ENCODE results near the gene HP. TPM values are rescaled to one million over a fixed set of nuclear protein-coding genes. Genes with fewer than 3 reads are reported as not detected.

The HP gene
- total and polyA plus RNA-seq, 2 of the 13 experiments (the other 11 are each of a cell fraction or from before 2014, with no cell fraction given) = 387 to 524 TPM

DNA sequence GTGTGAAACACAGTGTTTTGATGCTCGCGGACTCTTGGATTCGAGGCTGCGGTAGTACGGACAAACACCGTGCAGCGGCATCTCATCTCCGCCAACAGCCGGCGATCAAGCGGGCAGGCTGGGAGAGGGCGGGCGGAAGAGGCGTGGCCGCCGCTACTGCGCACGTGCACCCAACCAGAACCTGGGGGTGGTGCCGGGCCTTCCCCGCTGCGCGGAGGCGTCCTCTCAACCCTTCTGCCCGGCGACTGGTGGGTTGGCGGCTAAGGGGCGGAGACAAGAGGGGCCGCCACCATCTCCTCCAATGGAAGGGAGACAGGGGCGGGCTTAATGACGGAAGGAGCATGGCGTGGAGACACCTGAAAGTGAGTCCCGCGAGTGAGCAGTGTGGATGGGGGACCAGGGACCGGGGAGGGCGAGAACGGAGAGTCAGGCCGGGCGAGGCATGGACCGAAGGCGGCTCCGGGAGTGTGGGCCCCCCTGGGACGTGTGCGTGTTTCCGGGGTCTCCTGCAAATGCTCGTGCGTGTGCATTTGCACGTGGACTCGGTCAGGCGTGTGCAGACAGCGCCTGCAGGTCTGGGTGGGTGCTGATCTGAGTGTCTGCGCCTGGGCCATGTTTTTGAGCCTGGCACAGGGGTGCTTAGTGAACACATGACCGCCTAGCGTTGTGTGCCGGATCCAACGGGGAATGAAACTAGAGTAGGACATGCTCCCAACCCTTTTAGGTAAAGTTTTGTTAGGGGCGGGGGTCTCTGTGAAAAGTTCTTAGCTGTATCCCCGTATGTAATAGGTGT lies 45.7 kb upstream of the HP start, which contains the start of gene DHODH (continued):
- TF ChIP-seq CHCHD3 (CRISPR knock-in tag; IDR thresholded peaks at IDR 0.05) (peak; percentile 92; the same call in 1 of the 2 replicates), SP140L (CRISPR knock-in tag; IDR thresholded peaks at IDR 0.05; ENCODE audit: borderline replicate concordance) (no peak), ZNF280B (CRISPR knock-in tag; IDR thresholded peaks at IDR 0.05; ENCODE audit: borderline replicate concordance) (peak; percentile 95), MEF2D (CRISPR knock-in tag; IDR thresholded peaks at IDR 0.05) (peak; percentile 59; the same call in 1 of the 2 replicates), KLF9 (CRISPR knock-in tag; IDR thresholded peaks at IDR 0.05; ENCODE audit: low read depth) (peak; percentile 57; the same call in 1 of the 2 replicates), ZNF792 (CRISPR knock-in tag; IDR thresholded peaks at IDR 0.05) (no peak), PHB2 (IDR thresholded peaks at IDR 0.05; ENCODE audit: partially characterized antibody) (no peak), SUZ12 (IDR thresholded peaks at IDR 0.05; ENCODE audit: low read depth, low read length) (no peak), ZNF674 (CRISPR knock-in tag; IDR thresholded peaks at IDR 0.05; ENCODE audit: low read depth) (0 out of 2 replicates have a peak, but pooled peaks have one; percentile 53), ZNF20 (CRISPR knock-in tag; IDR thresholded peaks at IDR 0.05) (no peak), ZNF562 (CRISPR knock-in tag; IDR thresholded peaks at IDR 0.05; ENCODE audit: borderline replicate concordance) (no peak), ERF (CRISPR knock-in tag; IDR thresholded peaks at IDR 0.05) (peak; percentile 28; the same call in 1 of the 2 replicates), ZNF777 (CRISPR knock-in tag; IDR thresholded peaks at IDR 0.05) (no peak), ZNF496 (CRISPR knock-in tag; IDR thresholded peaks at IDR 0.05; ENCODE audit: insufficient replicate concordance) (no peak), U2AF2 (IDR thresholded peaks at IDR 0.05; ENCODE audit: low read depth, low read length) (no peak), NR2C2 (CRISPR knock-in tag; IDR thresholded peaks at IDR 0.05; ENCODE audit: borderline replicate concordance) (peak; percentile 58; the same call in 1 of the 2 replicates), ZSCAN12 (CRISPR knock-in tag; IDR thresholded peaks at IDR 0.05) (no peak), ZKSCAN1 (IDR thresholded peaks at IDR 0.05; ENCODE audit: low read length) (no peak), ARID5B (CRISPR knock-in tag; IDR thresholded peaks at IDR 0.05) (peak; percentile 69; the same call in 1 of the 2 replicates), THAP11 (CRISPR knock-in tag; IDR thresholded peaks at IDR 0.05) (peak; percentile 75), TBL1XR1 (IDR thresholded peaks at IDR 0.05; ENCODE audit: borderline replicate concordance, low read length, partially characterized antibody) (no peak)
- TF ChIP-seq, protein P1, sequence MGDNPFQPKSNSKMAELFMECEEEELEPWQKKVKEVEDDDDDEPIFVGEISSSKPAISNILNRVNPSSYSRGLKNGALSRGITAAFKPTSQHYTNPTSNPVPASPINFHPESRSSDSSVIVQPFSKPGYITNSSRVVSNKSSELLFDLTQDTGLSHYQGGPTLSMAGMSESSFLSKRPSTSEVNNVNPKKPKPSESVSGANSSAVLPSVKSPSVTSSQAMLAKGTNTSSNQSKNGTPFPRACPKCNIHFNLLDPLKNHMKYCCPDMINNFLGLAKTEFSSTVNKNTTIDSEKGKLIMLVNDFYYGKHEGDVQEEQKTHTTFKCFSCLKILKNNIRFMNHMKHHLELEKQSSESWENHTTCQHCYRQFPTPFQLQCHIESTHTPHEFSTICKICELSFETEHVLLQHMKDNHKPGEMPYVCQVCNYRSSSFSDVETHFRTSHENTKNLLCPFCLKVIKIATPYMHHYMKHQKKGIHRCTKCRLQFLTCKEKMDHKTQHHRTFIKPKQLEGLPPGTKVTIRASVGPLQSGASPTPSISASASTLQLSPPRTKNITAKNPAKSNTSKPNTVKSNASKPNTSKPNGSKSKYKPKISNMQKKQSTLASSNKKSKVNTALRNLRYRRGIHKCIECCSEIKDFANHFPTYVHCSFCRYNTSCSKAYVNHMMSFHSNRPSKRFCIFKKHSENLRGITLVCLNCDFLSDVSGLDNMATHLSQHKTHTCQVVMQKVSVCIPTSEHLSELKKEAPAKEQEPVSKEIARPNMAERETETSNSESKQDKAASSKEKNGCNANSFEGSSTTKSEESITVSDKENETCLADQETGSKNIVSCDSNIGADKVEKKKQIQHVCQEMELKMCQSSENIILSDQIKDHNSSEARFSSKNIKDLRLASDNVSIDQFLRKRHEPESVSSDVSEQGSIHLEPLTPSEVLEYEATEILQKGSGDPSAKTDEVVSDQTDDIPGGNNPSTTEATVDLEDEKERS (CRISPR knock-in tag; IDR thresholded peaks at IDR 0.05) = peak; percentile 57; the same call in 1 of the 2 replicates

All from HepG2 (cell line).